H9 (cell line): ENCODE data around the gene CWC22. TPM values are rescaled to one million over a fixed set of nuclear protein-coding genes. Genes with fewer than 3 reads are reported as not detected.
A peak's percentile ranks its signal among the peaks of the same experiment; 100 is the strongest.

Experiments used
- DNase-seq: peaks from one replicate; pipeline ENCODE4 v3.0.0-alpha.2; 2017
- H2AFZ ChIP-seq: one replicate; pipeline ENCODE4 v1.6.1; 2013; ENCODE audit warnings: mild to moderate bottlenecking, low read length, control low read depth, moderate library complexity
- H2AK5ac ChIP-seq: 2 replicates; pipeline ENCODE4 v1.6.1; 2013; ENCODE audit warnings: low read length, control low read depth, mixed read lengths; ENCODE audit not compliant: insufficient read length
- H2BK120ac ChIP-seq: one replicate; pipeline ENCODE4 v1.6.1; 2013; ENCODE audit warnings: low read depth, mild to moderate bottlenecking, low read length, control low read depth, inconsistent platforms; ENCODE audit not compliant: poor library complexity, severe bottlenecking
- H2BK12ac ChIP-seq: 2 replicates; pipeline ENCODE4 v1.6.1; 2013; ENCODE audit warnings: low read length, control low read depth, mixed read lengths, low read depth; ENCODE audit not compliant: insufficient read length
- H2BK15ac ChIP-seq: 2 replicates; pipeline ENCODE4 v1.6.1; 2013; ENCODE audit warnings: low read depth, low read length, control low read depth
- H2BK20ac ChIP-seq: one replicate; pipeline ENCODE4 v1.6.1; 2013; ENCODE audit warnings: low read depth, mild to moderate bottlenecking, low read length, control low read depth, inconsistent platforms; ENCODE audit not compliant: poor library complexity, severe bottlenecking
- H2BK5ac ChIP-seq: 2 replicates; pipeline ENCODE4 v1.6.1; 2013; ENCODE audit warnings: low read length, control low read depth, mixed read lengths; ENCODE audit not compliant: insufficient read length
- H3K14ac ChIP-seq: 2 replicates; pipeline ENCODE4 v1.6.1; 2013; ENCODE audit warnings: low read length, control low read depth; ENCODE audit not compliant: insufficient read depth
- H3K18ac ChIP-seq: 2 replicates; pipeline ENCODE4 v1.6.1; 2013; ENCODE audit warnings: low read depth, mild to moderate bottlenecking, mixed read lengths, low read length, control low read depth; ENCODE audit not compliant: insufficient read length
- H3K23ac ChIP-seq: 2 replicates; pipeline ENCODE4 v1.6.1; 2013; ENCODE audit warnings: low read length, control low read depth, mixed read lengths, low read depth; ENCODE audit not compliant: insufficient read length
- H3K23me2 ChIP-seq: 2 replicates; pipeline ENCODE4 v1.6.1; 2013; ENCODE audit warnings: low read depth, mild to moderate bottlenecking, mixed read lengths, low read length, control low read depth; ENCODE audit not compliant: insufficient read length, poor library complexity, severe bottlenecking
- H3K27ac ChIP-seq: 2 replicates; pipeline ENCODE4 v1.5.1; 2013; ENCODE audit warnings: low read length, control low read depth, mixed read lengths, low read depth; ENCODE audit not compliant: insufficient read length
- H3K27me3 ChIP-seq: 2 replicates; pipeline ENCODE4 v1.6.1; 2013; ENCODE audit warnings: low read length, control low read depth, inconsistent platforms; ENCODE audit not compliant: insufficient read depth
- H3K4ac ChIP-seq: 2 replicates; pipeline ENCODE4 v1.6.1; 2013; ENCODE audit warnings: low read depth, mild to moderate bottlenecking, control low read depth, inconsistent platforms, low read length, moderate library complexity
- H3K4me1 ChIP-seq: 2 replicates; pipeline ENCODE4 v1.6.1; 2013; ENCODE audit warnings: low read length, control low read depth, inconsistent platforms; ENCODE audit not compliant: insufficient read depth
- H3K4me2 ChIP-seq: 2 replicates; pipeline ENCODE4 v1.6.1; 2013; ENCODE audit warnings: low read length, control low read depth, mixed read lengths; ENCODE audit not compliant: insufficient read length, insufficient read depth
- H3K56ac ChIP-seq: 2 replicates; pipeline ENCODE4 v1.6.1; 2013; ENCODE audit warnings: low read depth, mild to moderate bottlenecking, mixed read lengths, low read length, control low read depth; ENCODE audit not compliant: insufficient read length
- H3K79me1 ChIP-seq: 2 replicates; pipeline ENCODE4 v1.6.1; 2013; ENCODE audit warnings: low read depth, mild to moderate bottlenecking, moderate library complexity, low read length, control low read depth, inconsistent platforms; ENCODE audit not compliant: insufficient read depth, poor library complexity, severe bottlenecking
- H3K79me2 ChIP-seq: 2 replicates; pipeline ENCODE4 v1.6.1; 2013; ENCODE audit warnings: low read length, control low read depth, inconsistent platforms; ENCODE audit not compliant: insufficient read depth
- H3K9ac ChIP-seq: 2 replicates; pipeline ENCODE4 v1.6.1; 2013; ENCODE audit warnings: low read length, control low read depth, mixed read lengths; ENCODE audit not compliant: insufficient read length; ENCODE audit errors: extremely low read depth
- H3K9me3 ChIP-seq: one replicate; pipeline ENCODE4 v1.6.1; 2013; ENCODE audit warnings: low read depth, low read length, inconsistent platforms; ENCODE audit not compliant: control insufficient read depth
- H3T11ph ChIP-seq: one replicate; pipeline ENCODE4 v1.6.1; 2013; ENCODE audit warnings: mild to moderate bottlenecking, low read length, control low read depth, inconsistent platforms
- H4K20me1 ChIP-seq: one replicate; pipeline ENCODE4 v1.6.1; 2013; ENCODE audit not compliant: control insufficient read depth, insufficient read length, insufficient read depth
- H4K5ac ChIP-seq: 2 replicates; pipeline ENCODE4 v1.6.1; 2013; ENCODE audit warnings: low read depth, mild to moderate bottlenecking, mixed read lengths, low read length, control low read depth; ENCODE audit not compliant: insufficient read length
- H4K8ac ChIP-seq: replicated peaks from 2 replicates; pipeline ENCODE4 v1.6.1; 2013; ENCODE audit warnings: low read length, control low read depth, mixed read lengths, low read depth; ENCODE audit not compliant: insufficient read length
- H4K91ac ChIP-seq: 2 replicates; pipeline ENCODE4 v1.6.1; 2013; ENCODE audit warnings: low read depth, mild to moderate bottlenecking, moderate library complexity, mixed read lengths, low read length, control low read depth; ENCODE audit not compliant: insufficient read length
- H3K27ac Mint-ChIP-seq, 3 experiments: 2 replicates in 2 of 3; 3 replicates in 1 of 3; pipeline ENCODE4 v1.8.0; 2020 to 2021; ENCODE audit warnings: mixed read lengths in 3 of 3, mild to moderate bottlenecking in 1 of 3, moderate library complexity in 1 of 3
- H3K27me3 Mint-ChIP-seq: 2 replicates; pipeline ENCODE4 v1.8.0; 2021; ENCODE audit warnings: low read depth, mild to moderate bottlenecking, moderate library complexity, mixed read lengths
- H3K36me3 Mint-ChIP-seq, 3 experiments: 2 replicates in 2 of 3; 3 replicates in 1 of 3; pipeline ENCODE4 v1.8.0; 2020 to 2021; ENCODE audit warnings: low read depth in 3 of 3, mixed read lengths in 3 of 3; ENCODE audit not compliant: insufficient read depth in 1 of 3
- H3K4me1 Mint-ChIP-seq, 2 experiments: 2 replicates each; pipeline ENCODE4 v1.8.0; 2020; ENCODE audit warnings: mixed read lengths in 2 of 2
- H3K4me3 Mint-ChIP-seq, 2 experiments: 2 replicates in 1 of 2; 3 replicates in 1 of 2; pipeline ENCODE4 v1.8.0; 2020 to 2021; ENCODE audit warnings: mild to moderate bottlenecking in 2 of 2, mixed read lengths in 2 of 2, moderate library complexity in 1 of 2
- H3K9me3 Mint-ChIP-seq, 2 experiments: 2 replicates in 1 of 2; 3 replicates in 1 of 2; pipeline ENCODE4 v1.8.0; 2020; ENCODE audit warnings: mild to moderate bottlenecking in 2 of 2, mixed read lengths in 2 of 2, moderate library complexity in 1 of 2
- WGBS: extraction: QIAGEN DNeasy Blood & Tissue Kit; methylation state at CpG from one replicate; pipeline ENCODE4 v1.1.7; 2013; ENCODE audit warnings: missing lambda C conversion rate, low lambda C conversion rate, mixed read lengths; ENCODE audit not compliant: insufficient read length; ENCODE audit errors: extremely low coverage; 5-methylcytosine and 5-hydroxymethylcytosine counted together
- total RNA-seq: library from RNA; stranded (reverse); gene quantifications from 2 replicates; pipeline ENCODE4 v1.2.1, GENCODE V29; 2021
- TF ChIP-seq, protein P1 (sequence below): fragments of 200-600 bp; sonication (generic); conservative IDR thresholded peaks from 3 replicates; pipeline ENCODE4 v1.8.0; 2021; ENCODE audit warnings: antibody characterized with exemption, mild to moderate bottlenecking

Gene CWC22
- total RNA-seq, 1 experiment from 2014 or later: 43.4 TPM

GRCh38 chr2:179915395-179915992, 91.6 kb downstream of the CWC22 start:
- no CpG with 5 or more reads among the region's 1 CpG for WGBS
- peak overlapping the region; percentile 22 for H2AFZ ChIP-seq

More at GRCh38 chr2:179915395-179915992, 91.6 kb downstream of the CWC22 start:
- TF ChIP-seq, protein P1, sequence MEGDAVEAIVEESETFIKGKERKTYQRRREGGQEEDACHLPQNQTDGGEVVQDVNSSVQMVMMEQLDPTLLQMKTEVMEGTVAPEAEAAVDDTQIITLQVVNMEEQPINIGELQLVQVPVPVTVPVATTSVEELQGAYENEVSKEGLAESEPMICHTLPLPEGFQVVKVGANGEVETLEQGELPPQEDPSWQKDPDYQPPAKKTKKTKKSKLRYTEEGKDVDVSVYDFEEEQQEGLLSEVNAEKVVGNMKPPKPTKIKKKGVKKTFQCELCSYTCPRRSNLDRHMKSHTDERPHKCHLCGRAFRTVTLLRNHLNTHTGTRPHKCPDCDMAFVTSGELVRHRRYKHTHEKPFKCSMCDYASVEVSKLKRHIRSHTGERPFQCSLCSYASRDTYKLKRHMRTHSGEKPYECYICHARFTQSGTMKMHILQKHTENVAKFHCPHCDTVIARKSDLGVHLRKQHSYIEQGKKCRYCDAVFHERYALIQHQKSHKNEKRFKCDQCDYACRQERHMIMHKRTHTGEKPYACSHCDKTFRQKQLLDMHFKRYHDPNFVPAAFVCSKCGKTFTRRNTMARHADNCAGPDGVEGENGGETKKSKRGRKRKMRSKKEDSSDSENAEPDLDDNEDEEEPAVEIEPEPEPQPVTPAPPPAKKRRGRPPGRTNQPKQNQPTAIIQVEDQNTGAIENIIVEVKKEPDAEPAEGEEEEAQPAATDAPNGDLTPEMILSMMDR: no peak
- Histone ChIP-seq H2BK12ac (no peak overlapping the region), H2BK15ac (no peak overlapping the region), H3K27me3 (no peaks in the 10 kb centered on the region), H3K79me1 (no peaks in the 10 kb centered on the region), H2AK5ac (no peak overlapping the region), H3K56ac (no peak overlapping the region), H2BK5ac (no peak overlapping the region), H3K4ac (no peak overlapping the region), H3K27ac (no peak overlapping the region), H3K9ac (no peak overlapping the region), H3K79me2 (no peaks in the 10 kb centered on the region), H3K23me2 (no peaks in the 10 kb centered on the region), H3T11ph (no peak overlapping the region), H3K4me2 (no peak overlapping the region), H3K18ac (no peak overlapping the region), H3K14ac (no peak overlapping the region), H2BK120ac (no peak overlapping the region), H4K5ac (no peak overlapping the region), H3K4me1 (peaks cover 4% of the 10 kb centered on the region; the same call in 1 of the 2 replicates), H4K8ac (no peak overlapping the region), H3K23ac (no peak overlapping the region), H2BK20ac (no peak overlapping the region), H4K91ac (no peak overlapping the region), H3K9me3 (no peaks in the 10 kb centered on the region), H4K20me1 (no peaks in the 10 kb centered on the region)
- Mint-ChIP-seq H3K9me3 (no peaks in the 10 kb centered on the region), H3K27ac (no peak overlapping the region), H3K4me3 (no peak overlapping the region), H3K36me3 (no peaks in the 10 kb centered on the region), H3K4me1 (peaks cover 7 to 11% of the 10 kb centered on the region in 2 experiments), H3K27me3 (no peaks in the 10 kb centered on the region)
- DNase-seq: no peak
